Smooth muscle cell (in vitro differentiated cells): ENCODE data around the gene PLPPR2. TPM values are rescaled to one million over a fixed set of nuclear protein-coding genes. Genes with fewer than 3 reads are reported as not detected.

Source experiments
- DNase-seq: peaks from one replicate; lab custom pipeline; 2025; ENCODE audit not compliant: unreplicated experiment; lab: John Stamatoyannopoulos, UW
- H2AFZ ChIP-seq: fragments of 200-600 bp; sonication (generic); 2 replicates; pipeline ENCODE4 v1.6.0; 2016; ENCODE audit warnings: antibody characterized with exemption, low read depth, mild to moderate bottlenecking
- H3F3A ChIP-seq: fragments of 200-600 bp; sonication (generic); 2 replicates; pipeline ENCODE4 v1.6.0; 2017; ENCODE audit warnings: antibody characterized with exemption, low read depth
- H3K27ac ChIP-seq: fragments of 200-600 bp; sonication (generic); 2 replicates; pipeline ENCODE4 v1.5.1; 2016; ENCODE audit warnings: low read depth, mild to moderate bottlenecking
- H3K27me3 ChIP-seq: fragments of 200-600 bp; sonication (generic); 2 replicates; pipeline ENCODE4 v1.6.1; 2016; ENCODE audit warnings: low read depth, mild to moderate bottlenecking
- H3K36me3 ChIP-seq: fragments of 200-600 bp; sonication (generic); 2 replicates; pipeline ENCODE4 v1.5.1; 2016; ENCODE audit warnings: low read depth
- H3K4me1 ChIP-seq: fragments of 200-600 bp; sonication (generic); 2 replicates; pipeline ENCODE4 v1.5.1; 2016; ENCODE audit warnings: low read depth
- H3K4me2 ChIP-seq: fragments of 200-600 bp; sonication (generic); 2 replicates; pipeline ENCODE4 v1.6.0; 2016; ENCODE audit warnings: mild to moderate bottlenecking
- H3K4me3 ChIP-seq: fragments of 200-600 bp; sonication (generic); 2 replicates; pipeline ENCODE4 v1.5.1; 2016; ENCODE audit warnings: mild to moderate bottlenecking
- H3K79me2 ChIP-seq: fragments of 200-600 bp; sonication (generic); 2 replicates; pipeline ENCODE4 v1.6.0; 2016; ENCODE audit warnings: low read depth, mild to moderate bottlenecking
- H3K9ac ChIP-seq: fragments of 200-600 bp; sonication (generic); 2 replicates; pipeline ENCODE4 v1.6.0; 2016; ENCODE audit warnings: low read depth
- H3K9me3 ChIP-seq: fragments of 200-600 bp; sonication (generic); replicated peaks from 2 replicates; pipeline ENCODE4 v1.5.1; 2016; ENCODE audit warnings: low read depth
- H4K20me1 ChIP-seq: fragments of 200-600 bp; sonication (generic); 2 replicates; pipeline ENCODE4 v1.6.0; 2016; ENCODE audit warnings: low read depth
- WGBS: methylation state at CpG from one replicate; pipeline ENCODE4 v1.1.7; 2016; ENCODE audit warnings: low lambda C conversion rate; 5-methylcytosine and 5-hydroxymethylcytosine counted together
- polyA plus RNA-seq: library from polyadenylated mRNA; unstranded; fragments of >200 nt; fragmentation: Nextera tagmentation; extraction: Ambion mirVana; gene quantifications from 2 replicates; pipeline ENCODE4 v1.2.1, GENCODE V29; 2016
- total RNA-seq: library from RNA; depleted of rRNA; stranded (reverse); fragments of >200 nt; gene quantifications from 2 replicates; pipeline ENCODE4 v1.2.3, GENCODE V29; 2014
- TF ChIP-seq, protein P1 (sequence below): fragments of 200-600 bp; sonication (generic); IDR thresholded peaks from 2 replicates; pipeline ENCODE4 v1.5.1; 2017; ENCODE audit warnings: borderline replicate concordance, mild to moderate bottlenecking, antibody characterized with exemption; ENCODE audit not compliant: insufficient read depth, poor library complexity, severe bottlenecking

PLPPR2 gene
- total and polyA plus RNA-seq, 2 experiments from 2014 or later: 21.4 to 67.1 TPM

DNA sequence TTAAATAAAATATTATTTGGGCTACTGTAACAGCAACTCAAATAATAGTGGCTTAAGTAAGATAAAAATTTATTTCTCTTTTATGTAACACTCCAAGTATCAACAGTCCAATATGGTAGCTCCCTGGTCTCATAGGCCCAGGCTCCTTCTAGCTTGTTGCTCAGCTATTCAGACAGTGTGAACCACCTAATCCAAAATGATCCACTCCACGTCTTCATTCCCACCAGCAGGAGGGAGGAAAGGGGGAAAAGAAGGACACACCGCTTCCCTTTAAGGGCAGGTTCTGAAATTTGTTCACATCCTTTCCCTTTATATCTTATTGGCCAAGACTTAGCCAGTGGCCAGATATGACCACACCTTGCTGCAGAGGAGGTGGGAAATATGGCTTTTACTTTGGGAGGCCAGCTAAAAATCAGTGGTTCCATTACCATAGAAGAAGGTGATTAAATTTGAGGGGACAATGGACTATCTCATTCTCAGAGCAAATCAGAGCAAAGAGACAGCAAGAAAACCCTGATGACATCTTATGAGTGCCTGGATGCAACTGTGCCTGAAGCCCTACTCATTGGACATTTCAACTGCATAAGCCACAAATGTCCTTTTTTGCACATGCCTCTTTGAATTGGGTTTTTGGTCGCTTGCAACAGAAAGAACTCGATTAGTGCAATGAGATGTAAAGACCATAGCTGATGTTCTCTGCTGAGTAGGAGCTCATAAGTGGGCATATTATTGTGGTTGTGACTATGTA, 35.9 kb downstream of the PLPPR2 start:
- no peak overlapping the region for H2AFZ ChIP-seq
- no peak overlapping the region for H3K9ac ChIP-seq
- H4K20me1 ChIP-seq: no peaks in the 10 kb centered on the region
- 85% methylated on average over 4 of the region's 4 CpGs for WGBS
- TF ChIP-seq, protein P1, sequence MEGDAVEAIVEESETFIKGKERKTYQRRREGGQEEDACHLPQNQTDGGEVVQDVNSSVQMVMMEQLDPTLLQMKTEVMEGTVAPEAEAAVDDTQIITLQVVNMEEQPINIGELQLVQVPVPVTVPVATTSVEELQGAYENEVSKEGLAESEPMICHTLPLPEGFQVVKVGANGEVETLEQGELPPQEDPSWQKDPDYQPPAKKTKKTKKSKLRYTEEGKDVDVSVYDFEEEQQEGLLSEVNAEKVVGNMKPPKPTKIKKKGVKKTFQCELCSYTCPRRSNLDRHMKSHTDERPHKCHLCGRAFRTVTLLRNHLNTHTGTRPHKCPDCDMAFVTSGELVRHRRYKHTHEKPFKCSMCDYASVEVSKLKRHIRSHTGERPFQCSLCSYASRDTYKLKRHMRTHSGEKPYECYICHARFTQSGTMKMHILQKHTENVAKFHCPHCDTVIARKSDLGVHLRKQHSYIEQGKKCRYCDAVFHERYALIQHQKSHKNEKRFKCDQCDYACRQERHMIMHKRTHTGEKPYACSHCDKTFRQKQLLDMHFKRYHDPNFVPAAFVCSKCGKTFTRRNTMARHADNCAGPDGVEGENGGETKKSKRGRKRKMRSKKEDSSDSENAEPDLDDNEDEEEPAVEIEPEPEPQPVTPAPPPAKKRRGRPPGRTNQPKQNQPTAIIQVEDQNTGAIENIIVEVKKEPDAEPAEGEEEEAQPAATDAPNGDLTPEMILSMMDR: no peak
- H3K36me3 ChIP-seq: no peaks in the 10 kb centered on the region
- no peak overlapping the region for H3K4me3 ChIP-seq
- H3K4me2 ChIP-seq: no peak overlapping the region
- no peaks in the 10 kb centered on the region for H3K79me2 ChIP-seq
- no peaks in the 10 kb centered on the region for H3K9me3 ChIP-seq
- DNase-seq: no peak
- no peaks in the 10 kb centered on the region for H3F3A ChIP-seq
- H3K27ac ChIP-seq: no peak overlapping the region
- no peaks in the 10 kb centered on the region for H3K27me3 ChIP-seq
- H3K4me1 ChIP-seq: no peaks in the 10 kb centered on the region

- no peak overlapping the region for H3K27ac ChIP-seq
- no peaks in the 10 kb centered on the region for H3K4me1 ChIP-seq
- TF ChIP-seq, protein P1: no peak
- no peak overlapping the region for H3K4me3 ChIP-seq
- no peak overlapping the region for H3K9ac ChIP-seq
- no peaks in the 10 kb centered on the region for H3K36me3 ChIP-seq
- H2AFZ ChIP-seq: no peak overlapping the region
- no peaks in the 10 kb centered on the region for H3K27me3 ChIP-seq
- H3K9me3 ChIP-seq: no peaks in the 10 kb centered on the region
- no peaks in the 10 kb centered on the region for H3K79me2 ChIP-seq
- no peak for DNase-seq
- H3F3A ChIP-seq: no peaks in the 10 kb centered on the region
- no peaks in the 10 kb centered on the region for H4K20me1 ChIP-seq
- H3K4me2 ChIP-seq: no peak overlapping the region
- 94% methylated on average over 15 of the region's 22 CpGs for WGBS
Observed at GRCh38 chr19:11397089-11397610, 41.9 kb downstream of the PLPPR2 start.

DNA sequence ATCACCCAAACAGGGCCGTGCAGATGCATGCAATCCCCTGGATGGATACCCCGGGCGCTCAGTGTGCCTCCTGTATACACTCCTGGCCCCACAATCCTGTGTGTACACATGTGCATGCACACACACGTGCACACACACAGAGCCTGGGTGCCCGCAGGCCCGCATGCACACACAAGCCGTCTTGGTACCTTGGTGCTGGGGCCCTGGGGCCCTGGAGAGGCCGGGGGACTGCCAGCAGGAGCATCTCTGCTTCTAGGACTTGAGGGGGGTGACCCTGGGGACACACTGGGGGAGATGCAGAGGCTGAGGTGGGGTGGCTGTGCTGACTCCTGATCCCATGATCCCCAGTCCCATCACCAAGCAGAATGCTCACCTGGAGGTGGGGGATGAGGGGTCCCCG, 44.4 kb downstream of the PLPPR2 start:
- TF ChIP-seq, protein P1: no peak
- Histone ChIP-seq H3K27me3 (no peaks in the 10 kb centered on the region), H3K9me3 (no peaks in the 10 kb centered on the region), H4K20me1 (no peaks in the 10 kb centered on the region), H3K79me2 (no peaks in the 10 kb centered on the region), H3F3A (no peaks in the 10 kb centered on the region), H3K4me2 (no peak overlapping the region), H3K27ac (no peak overlapping the region), H3K36me3 (no peaks in the 10 kb centered on the region), H3K4me3 (no peak overlapping the region), H3K9ac (no peak overlapping the region), H3K4me1 (no peaks in the 10 kb centered on the region), H2AFZ (no peak overlapping the region)
- no peak for DNase-seq
- 95% methylated on average over 9 of the region's 9 CpGs for WGBS

DNA sequence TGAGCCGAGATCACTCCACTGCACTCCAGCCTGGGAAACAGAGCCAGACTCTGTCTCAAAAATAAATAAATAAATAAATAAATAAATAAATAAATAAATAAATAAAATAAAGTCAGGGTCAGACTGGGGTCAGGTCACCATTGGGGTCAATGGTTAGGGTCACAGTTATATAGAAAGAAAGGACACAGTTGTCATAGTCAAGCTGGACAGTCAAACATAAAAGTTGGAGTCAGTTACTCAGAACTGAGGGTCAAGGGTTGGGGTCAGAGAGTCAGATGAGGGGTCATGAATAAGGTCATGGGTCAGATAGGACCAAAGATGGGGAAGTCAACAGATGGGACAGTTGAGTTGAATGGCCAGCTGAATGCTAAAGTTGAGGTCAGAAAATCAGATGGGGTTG, 45.6 kb downstream of the PLPPR2 start:
- TF ChIP-seq, protein P1: no peak
- 76% methylated on average over 1 of the region's 1 CpG for WGBS
- Histone ChIP-seq H3K27me3 (no peaks in the 10 kb centered on the region), H3K4me3 (no peak overlapping the region), H3K79me2 (no peaks in the 10 kb centered on the region), H3K9ac (no peak overlapping the region), H3K9me3 (no peaks in the 10 kb centered on the region), H3K4me2 (no peak overlapping the region), H3K36me3 (no peaks in the 10 kb centered on the region), H3F3A (no peaks in the 10 kb centered on the region), H2AFZ (no peak overlapping the region), H4K20me1 (no peaks in the 10 kb centered on the region), H3K4me1 (no peaks in the 10 kb centered on the region), H3K27ac (no peak overlapping the region)
- DNase-seq: no peak
